Stomach (tissue), 4 donors: ENCODE results near the gene LARGE1.

Experiments
- CTCF ChIP-seq, 7 experiments: fragments of 450-650 bp in 4 of 7; fragments of 200-600 bp in 3 of 7; sonication (generic) in 3 of 7; IDR thresholded peaks; one replicate each; pipeline ENCODE4 v1.5.1; 2016 to 2019; ENCODE audit warnings: antibody characterized with exemption in 7 of 7, control low read depth in 2 of 7, mild to moderate bottlenecking in 1 of 7
- POLR2A ChIP-seq, 4 donors: fragments of 450-650 bp; IDR thresholded peaks; one replicate each; pipeline ENCODE4 v1.6.1; 2016; ENCODE audit warnings: antibody characterized with exemption in 4 of 4, control low read depth in 2 of 4, mild to moderate bottlenecking in 1 of 4, moderate library complexity in 1 of 4

- TF ChIP-seq POLR2A (IDR thresholded peaks at IDR 0.05) (no peak), CTCF (IDR thresholded peaks at IDR 0.05) (no peak)
Measured at GRCh38 chr22:33737662-33738061, 182.6 kb downstream of the LARGE1 start.
